GM18505 (cell line): ENCODE measurements around the gene ALPP.
"Not testable (repeated sequence)": the region's sequence is repeated elsewhere in the genome, so short reads cannot be mapped to it uniquely, and the experiment has no call there.

Experiments
- ATAC-seq: cut with Tn5 transposase; IDR thresholded peaks from one replicate; pipeline ENCODE4 v1.9.1; 2021; ENCODE audit not compliant: unreplicated experiment
- POLR2A ChIP-seq: IDR thresholded peaks from 4 replicates; pipeline ENCODE4 v1.6.1; 2011; ENCODE audit warnings: borderline replicate concordance; ENCODE audit not compliant: insufficient read depth, insufficient read length; ENCODE audit errors: extremely low read depth

The ALPP gene

DNA sequence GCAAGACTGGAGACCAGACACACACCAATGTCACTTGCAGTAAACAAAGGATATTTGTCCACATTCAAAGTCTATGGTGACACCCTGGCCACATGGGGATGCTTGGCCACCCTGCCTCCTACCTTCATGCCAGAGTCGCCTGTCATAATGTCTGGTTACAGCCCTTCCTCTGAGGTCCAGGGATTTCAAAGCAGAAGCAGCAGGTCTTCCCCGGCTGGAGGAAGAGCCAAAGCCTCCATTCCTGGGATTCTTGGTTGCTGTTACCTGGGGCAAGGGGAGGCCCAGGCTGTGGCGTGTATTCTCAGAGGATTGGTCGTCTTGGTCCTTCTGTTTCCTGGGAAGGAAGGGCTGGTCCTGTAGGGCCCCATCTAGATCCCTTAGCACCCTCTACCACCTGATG, 2.3 kb upstream of the ALPP start:
- no peak for ATAC-seq
- TF ChIP-seq POLR2A, result no peak

- TF ChIP-seq POLR2A, result no peak
- ATAC-seq, result no peak
These were observed 1.8 kb upstream of the ALPP start for GRCh38 chr2:232376713-232377112.

GRCh38 chr2:232377319-232377718, 1.2 kb upstream of the ALPP start:
- no peak for ATAC-seq
- TF ChIP-seq POLR2A, result no peak

DNA sequence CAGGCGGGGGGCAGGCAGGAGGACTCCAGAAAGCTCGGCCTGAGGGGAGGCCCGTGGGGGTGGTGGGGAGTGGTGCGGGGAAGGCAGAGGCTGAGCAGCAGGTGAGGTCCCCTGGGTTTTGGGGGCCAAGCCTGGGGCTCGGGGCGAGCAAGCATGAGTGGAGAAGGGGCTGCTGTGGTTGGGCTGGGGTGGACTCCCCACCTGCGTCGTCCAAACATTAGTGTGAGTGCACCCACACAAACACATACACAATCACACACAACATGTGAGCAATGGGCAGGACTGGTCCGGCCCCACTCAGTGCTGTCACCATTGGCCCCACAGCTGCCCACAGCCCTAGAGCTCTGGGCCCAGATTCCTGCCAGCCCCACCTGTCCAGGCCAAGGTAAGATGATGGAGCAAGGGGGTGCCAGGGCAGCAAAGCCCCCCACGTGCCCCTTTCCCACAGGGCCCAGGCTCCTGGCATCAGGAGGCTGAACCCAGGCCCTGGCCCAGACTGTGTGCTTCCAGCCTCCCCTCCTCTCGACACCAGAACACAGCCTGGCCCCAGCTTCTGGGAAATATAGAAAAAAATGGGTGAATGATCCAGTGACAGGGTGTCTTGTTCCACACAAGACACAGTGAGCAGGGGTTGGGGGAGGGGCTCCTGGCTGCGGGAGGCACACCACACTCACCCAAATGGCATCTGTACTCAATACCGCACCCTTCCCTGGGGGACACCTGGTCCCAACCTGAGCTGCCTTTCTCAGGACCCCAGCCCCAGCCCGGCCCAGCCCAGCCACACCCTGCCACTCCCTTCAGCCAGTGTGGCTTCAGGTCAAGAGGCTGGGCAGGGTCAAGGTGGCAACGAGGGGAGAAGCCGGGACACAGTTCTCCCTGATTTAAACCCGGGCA, 463 bp upstream of the ALPP start:
- ATAC-seq, result no peak
- TF ChIP-seq POLR2A, result no peak

- not testable (repeated sequence) for ATAC-seq
These were observed 1.3 kb downstream of the ALPP start for GRCh38 chr2:232379610-232380590.

DNA sequence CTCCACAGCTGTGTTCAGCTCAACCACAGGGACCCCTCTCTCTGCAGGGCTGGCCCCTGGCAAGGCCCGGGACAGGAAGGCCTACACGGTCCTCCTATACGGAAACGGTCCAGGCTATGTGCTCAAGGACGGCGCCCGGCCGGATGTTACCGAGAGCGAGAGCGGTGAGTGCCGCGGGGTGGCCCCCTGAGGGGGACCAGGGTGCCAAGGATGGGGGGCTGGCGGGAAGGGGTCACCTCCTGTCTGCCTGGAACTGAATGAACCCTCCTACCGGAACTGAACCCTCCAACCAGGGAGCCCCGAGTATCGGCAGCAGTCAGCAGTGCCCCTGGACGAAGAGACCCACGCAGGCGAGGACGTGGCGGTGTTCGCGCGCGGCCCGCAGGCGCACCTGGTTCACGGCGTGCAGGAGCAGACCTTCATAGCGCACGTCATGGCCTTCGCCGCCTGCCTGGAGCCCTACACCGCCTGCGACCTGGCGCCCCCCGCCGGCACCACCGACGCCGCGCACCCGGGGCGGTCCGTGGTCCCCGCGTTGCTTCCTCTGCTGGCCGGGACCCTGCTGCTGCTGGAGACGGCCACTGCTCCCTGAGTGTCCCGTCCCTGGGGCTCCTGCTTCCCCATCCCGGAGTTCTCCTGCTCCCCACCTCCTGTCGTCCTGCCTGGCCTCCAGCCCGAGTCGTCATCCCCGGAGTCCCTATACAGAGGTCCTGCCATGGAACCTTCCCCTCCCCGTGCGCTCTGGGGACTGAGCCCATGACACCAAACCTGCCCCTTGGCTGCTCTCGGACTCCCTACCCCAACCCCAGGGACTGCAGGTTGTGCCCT, 2.9 kb downstream of the ALPP start:
- not testable (repeated sequence) for ATAC-seq

DNA sequence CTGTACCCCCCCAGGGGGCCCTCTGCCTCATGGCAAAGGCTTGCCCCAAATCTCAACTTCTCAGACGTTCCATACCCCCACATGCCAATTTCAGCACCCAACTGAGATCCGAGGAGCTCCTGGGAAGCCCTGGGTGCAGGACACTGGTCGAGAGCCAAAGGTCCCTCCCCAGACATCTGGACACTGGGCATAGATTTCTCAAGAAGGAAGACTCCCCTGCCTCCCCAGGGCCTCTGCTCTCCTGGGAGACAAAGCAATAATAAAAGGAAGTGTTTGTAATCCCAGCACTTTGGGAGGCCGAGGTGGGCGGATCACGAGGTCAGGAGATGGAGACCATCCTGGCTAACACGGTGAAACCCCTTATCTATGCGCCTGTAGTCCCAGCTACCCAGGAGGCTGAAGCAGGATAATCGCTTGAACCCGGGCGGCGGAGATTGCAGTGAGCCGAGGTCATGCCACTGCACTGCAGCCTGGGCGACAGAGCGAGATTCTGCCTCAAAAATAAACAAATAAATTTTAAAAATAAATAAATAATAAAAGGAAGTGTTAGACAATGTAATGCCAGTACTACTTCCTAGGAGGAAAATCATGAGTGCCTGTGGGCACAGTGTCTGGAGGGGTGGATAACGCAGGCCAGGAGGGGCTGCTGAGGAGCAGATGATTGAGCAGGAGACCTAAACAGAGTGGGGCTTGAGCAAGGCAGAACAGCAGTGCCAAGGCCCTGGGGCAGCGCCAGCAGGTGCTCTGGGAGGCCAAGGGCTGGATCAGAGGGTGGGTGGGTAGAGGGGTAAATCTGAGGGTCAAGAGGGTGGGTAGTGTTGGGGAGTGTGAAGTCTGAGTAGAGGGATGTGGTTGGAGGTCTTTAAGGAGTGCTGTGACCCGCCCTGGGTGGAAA, 4.0 kb downstream of the ALPP start:
- TF ChIP-seq POLR2A, result no peak
- ATAC-seq, result no peak

DNA sequence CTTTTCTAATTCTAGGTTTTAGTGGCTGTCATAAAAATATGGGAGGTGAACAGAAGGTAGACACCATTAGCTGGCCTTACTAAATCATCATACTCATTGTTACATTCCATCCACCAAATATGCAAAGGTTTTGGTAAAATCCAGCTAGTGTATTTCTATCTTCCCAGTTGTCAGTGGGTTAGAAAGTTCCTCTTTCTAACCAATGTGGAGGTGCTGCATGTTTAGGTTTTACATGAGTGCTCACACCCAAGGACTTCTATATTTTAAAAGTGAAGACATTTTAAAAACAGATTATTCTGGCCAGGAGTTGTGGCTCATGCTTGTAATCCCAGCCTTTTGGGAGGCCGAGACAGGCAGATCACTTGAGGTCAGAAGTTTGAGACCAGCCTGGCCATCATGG, 5.9 kb downstream of the ALPP start:
- ATAC-seq, result no peak
- no peak for TF ChIP-seq POLR2A

DNA sequence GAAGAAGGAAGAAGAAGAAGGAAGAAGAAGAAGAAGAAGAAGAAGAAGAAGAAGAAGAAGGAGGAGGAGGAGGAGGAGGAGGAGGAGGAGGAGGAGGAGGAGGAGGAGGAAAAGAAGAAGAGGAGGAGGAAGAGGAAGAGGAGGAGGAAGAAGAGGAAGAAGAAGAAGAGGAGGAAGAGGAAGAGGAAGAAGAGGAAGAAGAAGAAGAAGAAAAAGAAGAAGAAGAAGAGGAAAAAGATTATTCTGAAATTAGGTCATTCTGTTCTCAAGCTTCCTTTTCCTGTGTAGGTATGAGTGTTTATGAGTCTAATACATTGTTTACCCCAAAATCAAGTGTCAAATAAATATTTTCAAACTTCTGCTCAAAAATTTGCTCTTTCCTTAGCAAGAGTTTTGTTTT, 6.5 kb downstream of the ALPP start:
- ATAC-seq, result not testable (repeated sequence)

GRCh38 chr2:232385660-232386489, 7.3 kb downstream of the ALPP start:
- no peak for ATAC-seq

GRCh38 chr2:232386490-232386739, 7.9 kb downstream of the ALPP start:
- no peak for ATAC-seq
- no peak for TF ChIP-seq POLR2A

More at GRCh38 chr2:232385660-232386489, 7.3 kb downstream of the ALPP start:
- no peak for TF ChIP-seq POLR2A
